Measurements from ENCODE around the gene C19orf38. TPM values are rescaled to one million over a fixed set of nuclear protein-coding genes. Genes with fewer than 3 reads are reported as not detected.

The C19orf38 gene
- total RNA-seq, 1 experiment from 2014 or later: not detected

- Mint-ChIP-seq H3K4me1 (no peaks in the 10 kb centered on the region), H3K4me3 (no peak overlapping the region), H3K27me3 (ENCODE audit: low read depth) (no peaks in the 10 kb centered on the region), H3K9me3 (no peaks in the 10 kb centered on the region), H3K36me3 (peaks cover 31% of the 10 kb centered on the region), H3K27ac (no peak overlapping the region; the same call in 1 of the 2 replicates)
- ChIA-PET CTCF (interaction anchor here (1.6 kb wide), 1 partner anchor 10 kb away, joined by 4 read pairs; no protein-coding TSS in a partner anchor), POLR2A (no interaction called here)
- TF ChIP-seq GABPB1 (CRISPR knock-in tag; IDR thresholded peaks at IDR 0.05): no peak
- no peak for TF ChIP-seq ZNF423 (CRISPR knock-in tag; IDR thresholded peaks at IDR 0.05)
- no peak for TF ChIP-seq RELA (CRISPR knock-in tag; IDR thresholded peaks at IDR 0.05; ENCODE audit: borderline replicate concordance)
- TF ChIP-seq NR3C1 (CRISPR knock-in tag; conservative IDR thresholded peaks at IDR 0.05; ENCODE audit: low read depth): no peak
- TF ChIP-seq, protein P1, sequence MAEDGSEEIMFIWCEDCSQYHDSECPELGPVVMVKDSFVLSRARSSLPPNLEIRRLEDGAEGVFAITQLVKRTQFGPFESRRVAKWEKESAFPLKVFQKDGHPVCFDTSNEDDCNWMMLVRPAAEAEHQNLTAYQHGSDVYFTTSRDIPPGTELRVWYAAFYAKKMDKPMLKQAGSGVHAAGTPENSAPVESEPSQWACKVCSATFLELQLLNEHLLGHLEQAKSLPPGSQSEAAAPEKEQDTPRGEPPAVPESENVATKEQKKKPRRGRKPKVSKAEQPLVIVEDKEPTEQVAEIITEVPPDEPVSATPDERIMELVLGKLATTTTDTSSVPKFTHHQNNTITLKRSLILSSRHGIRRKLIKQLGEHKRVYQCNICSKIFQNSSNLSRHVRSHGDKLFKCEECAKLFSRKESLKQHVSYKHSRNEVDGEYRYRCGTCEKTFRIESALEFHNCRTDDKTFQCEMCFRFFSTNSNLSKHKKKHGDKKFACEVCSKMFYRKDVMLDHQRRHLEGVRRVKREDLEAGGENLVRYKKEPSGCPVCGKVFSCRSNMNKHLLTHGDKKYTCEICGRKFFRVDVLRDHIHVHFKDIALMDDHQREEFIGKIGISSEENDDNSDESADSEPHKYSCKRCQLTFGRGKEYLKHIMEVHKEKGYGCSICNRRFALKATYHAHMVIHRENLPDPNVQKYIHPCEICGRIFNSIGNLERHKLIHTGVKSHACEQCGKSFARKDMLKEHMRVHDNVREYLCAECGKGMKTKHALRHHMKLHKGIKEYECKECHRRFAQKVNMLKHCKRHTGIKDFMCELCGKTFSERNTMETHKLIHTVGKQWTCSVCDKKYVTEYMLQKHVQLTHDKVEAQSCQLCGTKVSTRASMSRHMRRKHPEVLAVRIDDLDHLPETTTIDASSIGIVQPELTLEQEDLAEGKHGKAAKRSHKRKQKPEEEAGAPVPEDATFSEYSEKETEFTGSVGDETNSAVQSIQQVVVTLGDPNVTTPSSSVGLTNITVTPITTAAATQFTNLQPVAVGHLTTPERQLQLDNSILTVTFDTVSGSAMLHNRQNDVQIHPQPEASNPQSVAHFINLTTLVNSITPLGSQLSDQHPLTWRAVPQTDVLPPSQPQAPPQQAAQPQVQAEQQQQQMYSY (CRISPR knock-in tag; IDR thresholded peaks at IDR 0.05): no peak
- TF ChIP-seq, protein P2, sequence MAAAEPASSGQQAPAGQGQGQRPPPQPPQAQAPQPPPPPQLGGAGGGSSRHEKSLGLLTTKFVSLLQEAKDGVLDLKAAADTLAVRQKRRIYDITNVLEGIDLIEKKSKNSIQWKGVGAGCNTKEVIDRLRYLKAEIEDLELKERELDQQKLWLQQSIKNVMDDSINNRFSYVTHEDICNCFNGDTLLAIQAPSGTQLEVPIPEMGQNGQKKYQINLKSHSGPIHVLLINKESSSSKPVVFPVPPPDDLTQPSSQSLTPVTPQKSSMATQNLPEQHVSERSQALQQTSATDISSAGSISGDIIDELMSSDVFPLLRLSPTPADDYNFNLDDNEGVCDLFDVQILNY (CRISPR knock-in tag; IDR thresholded peaks at IDR 0.05): no peak
- TF ChIP-seq, protein P3, sequence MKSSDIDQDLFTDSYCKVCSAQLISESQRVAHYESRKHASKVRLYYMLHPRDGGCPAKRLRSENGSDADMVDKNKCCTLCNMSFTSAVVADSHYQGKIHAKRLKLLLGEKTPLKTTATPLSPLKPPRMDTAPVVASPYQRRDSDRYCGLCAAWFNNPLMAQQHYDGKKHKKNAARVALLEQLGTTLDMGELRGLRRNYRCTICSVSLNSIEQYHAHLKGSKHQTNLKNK (CRISPR knock-in tag; IDR thresholded peaks at IDR 0.05): no peak
- TF ChIP-seq FOXK1 (CRISPR knock-in tag; IDR thresholded peaks at IDR 0.05): no peak
- TF ChIP-seq TP53 (CRISPR knock-in tag; IDR thresholded peaks at IDR 0.05): no peak
- TF ChIP-seq ZNF532 (CRISPR knock-in tag; IDR thresholded peaks at IDR 0.05; ENCODE audit: borderline replicate concordance): no peak
- no peak for TF ChIP-seq ESRRA (CRISPR knock-in tag; IDR thresholded peaks at IDR 0.05; ENCODE audit: borderline replicate concordance)
- TF ChIP-seq, protein P4, sequence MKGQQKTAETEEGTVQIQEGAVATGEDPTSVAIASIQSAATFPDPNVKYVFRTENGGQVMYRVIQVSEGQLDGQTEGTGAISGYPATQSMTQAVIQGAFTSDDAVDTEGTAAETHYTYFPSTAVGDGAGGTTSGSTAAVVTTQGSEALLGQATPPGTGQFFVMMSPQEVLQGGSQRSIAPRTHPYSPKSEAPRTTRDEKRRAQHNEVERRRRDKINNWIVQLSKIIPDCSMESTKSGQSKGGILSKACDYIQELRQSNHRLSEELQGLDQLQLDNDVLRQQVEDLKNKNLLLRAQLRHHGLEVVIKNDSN (CRISPR knock-in tag; IDR thresholded peaks at IDR 0.05): no peak
- TF ChIP-seq NFE2L1 (CRISPR knock-in tag; IDR thresholded peaks at IDR 0.05): no peak
- TF ChIP-seq ZNF317 (CRISPR knock-in tag; IDR thresholded peaks at IDR 0.05; ENCODE audit: borderline replicate concordance, low read depth): no peak
- TF ChIP-seq, protein P5, sequence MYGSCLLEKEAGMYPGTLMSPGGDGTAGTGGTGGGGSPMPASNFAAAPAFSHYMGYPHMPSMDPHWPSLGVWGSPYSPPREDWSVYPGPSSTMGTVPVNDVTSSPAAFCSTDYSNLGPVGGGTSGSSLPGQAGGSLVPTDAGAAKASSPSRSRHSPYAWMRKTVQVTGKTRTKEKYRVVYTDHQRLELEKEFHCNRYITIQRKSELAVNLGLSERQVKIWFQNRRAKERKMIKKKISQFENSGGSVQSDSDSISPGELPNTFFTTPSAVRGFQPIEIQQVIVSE (CRISPR knock-in tag; IDR thresholded peaks at IDR 0.05; ENCODE audit: borderline replicate concordance): no peak
- TF ChIP-seq JUN (CRISPR knock-in tag; IDR thresholded peaks at IDR 0.05): no peak
- TF ChIP-seq, protein P6, sequence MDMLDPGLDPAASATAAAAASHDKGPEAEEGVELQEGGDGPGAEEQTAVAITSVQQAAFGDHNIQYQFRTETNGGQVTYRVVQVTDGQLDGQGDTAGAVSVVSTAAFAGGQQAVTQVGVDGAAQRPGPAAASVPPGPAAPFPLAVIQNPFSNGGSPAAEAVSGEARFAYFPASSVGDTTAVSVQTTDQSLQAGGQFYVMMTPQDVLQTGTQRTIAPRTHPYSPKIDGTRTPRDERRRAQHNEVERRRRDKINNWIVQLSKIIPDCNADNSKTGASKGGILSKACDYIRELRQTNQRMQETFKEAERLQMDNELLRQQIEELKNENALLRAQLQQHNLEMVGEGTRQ (CRISPR knock-in tag; IDR thresholded peaks at IDR 0.05): no peak
- TF ChIP-seq ZNF232 (CRISPR knock-in tag; IDR thresholded peaks at IDR 0.05): no peak
- DNase-seq (ENCODE audit: low spot score): no peak
- ATAC-seq: no peak
These were observed 43.0 kb upstream of the C19orf38 start for GRCh38 chr19:10805065-10805757.

All from WTC11 (cell line).